NCI-H345 treated with DMSO at 0.1 percent for 48 hours (cell line): ENCODE results near the gene ACVRL1.

Experiments
- DNase-seq: peaks from one replicate; lab custom pipeline; 2025; ENCODE audit not compliant: unreplicated experiment; lab: John Stamatoyannopoulos, UW

The ACVRL1 gene

DNA sequence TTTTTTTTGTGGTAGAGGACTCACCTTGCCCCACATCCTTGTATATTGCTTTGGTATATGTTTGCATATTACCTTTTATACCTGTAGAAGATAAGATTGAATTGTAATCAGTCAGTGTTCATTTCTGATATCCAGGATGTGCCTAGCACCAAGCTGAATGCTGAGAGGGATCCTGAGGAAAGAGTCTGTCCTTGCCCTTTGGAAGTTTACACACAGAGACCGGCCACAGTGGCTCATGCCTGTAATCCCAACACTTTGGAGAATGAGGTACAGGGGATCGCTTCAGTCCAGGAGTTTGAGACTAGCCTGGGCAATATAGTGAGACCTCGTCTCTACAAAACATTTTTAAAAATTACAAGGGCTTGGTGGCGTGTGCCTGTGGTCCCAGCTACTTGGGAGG lies 52.6 kb downstream of the ACVRL1 start:
- no peak for DNase-seq

DNA sequence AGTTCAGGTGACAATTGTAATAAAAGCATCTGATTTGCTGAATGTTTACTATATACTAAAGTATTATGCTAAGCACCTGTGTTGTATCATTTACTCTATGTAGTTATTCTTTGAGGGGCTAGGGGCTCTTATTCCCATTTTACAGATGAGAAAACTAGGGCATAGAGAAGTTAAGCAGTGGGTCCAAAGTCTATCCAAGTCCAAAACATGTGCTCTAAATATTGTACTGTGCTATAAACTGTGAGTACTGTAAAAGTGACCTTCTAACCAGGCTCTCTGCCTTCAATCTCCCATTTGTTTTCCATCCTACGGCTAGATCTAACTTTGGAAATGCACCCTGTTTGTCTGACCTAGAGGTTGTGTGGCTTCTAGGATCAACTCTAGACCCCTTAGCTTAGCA lies 53.2 kb downstream of the ACVRL1 start:
- no peak for DNase-seq

DNA sequence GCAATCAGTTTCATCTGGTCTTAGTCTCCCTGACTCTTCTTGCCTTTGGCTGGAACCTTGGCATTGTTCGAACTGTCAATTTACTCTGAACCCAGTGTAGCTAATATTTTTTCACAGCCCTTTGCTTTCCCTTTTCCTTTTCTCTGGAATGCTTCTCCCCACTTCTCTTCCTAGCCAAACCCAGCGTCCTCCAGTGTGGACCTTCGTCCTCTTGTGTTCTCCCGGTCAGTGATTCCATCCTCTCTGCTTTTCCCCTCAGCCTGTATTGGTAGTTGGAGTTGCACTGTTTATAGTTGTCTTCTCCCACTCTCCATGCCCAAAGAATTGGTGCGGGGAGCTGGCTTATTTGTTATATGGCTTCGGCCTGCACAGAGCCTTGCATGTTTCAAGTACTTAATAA lies 53.6 kb downstream of the ACVRL1 start:
- no peak for DNase-seq

DNA sequence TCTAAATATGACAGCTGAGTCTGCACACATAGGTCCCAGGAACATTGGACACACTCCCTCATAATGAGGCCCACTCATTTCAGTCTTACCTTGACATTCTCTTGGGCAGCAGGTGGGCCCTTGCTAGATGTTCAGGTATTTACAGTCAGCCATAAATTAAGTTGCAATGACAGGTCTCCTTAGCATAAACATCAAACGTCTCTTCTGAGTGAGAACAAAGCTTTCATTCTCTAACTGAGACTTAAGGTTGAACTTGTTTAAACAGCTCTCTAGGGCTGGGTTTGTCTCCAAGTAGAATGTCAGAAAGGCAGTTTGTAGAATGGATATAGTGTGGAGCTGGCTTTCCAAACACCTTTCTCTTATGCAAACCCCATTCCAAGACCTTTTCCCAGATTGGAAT lies 54.5 kb downstream of the ACVRL1 start:
- DNase-seq: no peak

DNA sequence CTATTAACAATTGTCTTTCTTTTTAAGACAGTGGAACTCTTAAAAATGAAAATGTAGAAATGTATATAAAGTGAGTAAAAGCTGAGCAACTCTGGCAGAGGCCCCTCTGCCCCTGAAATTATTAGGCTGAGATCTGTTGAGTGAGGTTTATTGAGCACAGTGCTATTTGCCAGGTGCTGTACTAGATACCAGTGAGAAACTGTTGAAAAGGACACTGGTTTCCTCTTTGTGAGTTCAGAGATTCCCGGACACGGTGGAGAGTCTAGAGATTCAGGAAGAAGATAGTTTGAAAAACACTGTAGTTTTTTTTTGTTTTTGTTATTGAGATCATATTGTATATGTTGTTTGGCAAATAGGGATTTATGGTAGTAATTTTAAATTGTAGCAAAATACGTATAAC lies 55.4 kb downstream of the ACVRL1 start:
- DNase-seq: no peak

DNA sequence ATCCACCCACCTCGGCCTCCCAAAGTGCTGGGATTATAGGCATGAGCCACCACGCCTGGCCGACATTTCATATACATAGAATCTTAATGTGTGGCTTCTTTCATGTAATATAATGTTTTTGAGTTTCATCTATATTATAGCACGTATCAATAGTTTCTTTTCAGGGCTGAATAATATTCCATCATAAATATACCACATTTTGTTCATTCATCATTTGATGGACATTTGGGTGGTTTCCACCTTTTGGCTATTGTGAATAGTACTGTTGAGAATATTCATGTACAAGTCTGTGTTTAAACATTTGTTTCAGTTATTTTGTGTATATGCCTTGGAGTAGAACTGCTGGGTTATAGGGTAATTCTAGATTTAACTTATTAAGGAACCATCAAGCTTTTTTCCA lies 56.2 kb downstream of the ACVRL1 start:
- DNase-seq: no peak

DNA sequence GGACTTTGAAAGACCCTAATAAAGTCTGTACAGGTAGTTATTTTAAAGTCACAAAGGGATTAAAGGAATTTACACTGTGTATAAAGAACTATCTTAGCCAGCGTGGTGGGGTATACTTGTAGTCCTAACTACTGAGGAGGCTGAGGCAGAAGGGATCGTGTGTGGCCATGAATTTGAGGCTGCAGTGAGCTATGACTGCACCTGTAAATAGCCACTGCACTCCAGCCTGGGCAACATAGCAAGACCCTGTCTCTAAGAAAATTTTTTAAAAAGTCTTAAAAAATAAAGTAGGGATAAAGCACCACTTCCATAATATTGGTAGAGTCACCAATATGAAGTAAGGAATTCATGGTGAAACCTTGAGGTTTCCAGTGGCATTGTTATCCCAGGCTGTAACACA lies 62.3 kb downstream of the ACVRL1 start:
- DNase-seq: no peak

DNA sequence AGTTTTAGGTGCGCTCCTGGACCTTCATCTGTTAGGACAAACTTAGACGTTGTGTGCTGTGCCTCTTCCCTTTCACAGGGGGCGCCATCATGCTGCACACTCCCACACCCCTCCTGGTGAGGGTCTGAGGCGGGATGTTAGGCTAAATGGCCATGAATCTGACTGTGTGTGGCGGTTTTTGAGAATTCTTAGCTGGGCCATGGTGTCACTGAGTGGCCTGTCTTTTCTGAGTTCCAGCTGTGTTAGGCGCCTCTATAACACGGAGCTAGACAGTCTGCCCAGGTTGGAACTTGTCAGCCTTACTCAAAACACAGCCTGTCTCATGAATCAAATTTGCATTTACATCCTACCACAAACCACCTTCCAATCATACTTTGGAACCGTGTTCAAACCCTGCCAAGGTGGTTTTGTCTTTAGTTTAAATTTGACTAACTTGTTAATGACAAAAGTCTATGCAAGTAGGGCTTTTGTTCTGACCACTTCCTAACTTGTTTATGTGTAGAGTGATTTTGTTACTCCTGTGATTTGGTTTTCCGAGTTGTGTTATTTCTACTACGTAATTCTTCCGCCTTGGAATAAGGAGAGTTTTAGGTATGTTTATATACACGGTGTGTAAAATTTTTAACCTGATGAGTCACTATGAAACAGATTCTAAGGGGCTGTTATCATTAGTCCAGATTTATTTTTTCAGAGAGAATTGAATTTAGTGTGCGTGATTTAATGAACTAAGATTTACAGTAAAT lies 63.8 kb downstream of the ACVRL1 start:
- no peak for DNase-seq

DNA sequence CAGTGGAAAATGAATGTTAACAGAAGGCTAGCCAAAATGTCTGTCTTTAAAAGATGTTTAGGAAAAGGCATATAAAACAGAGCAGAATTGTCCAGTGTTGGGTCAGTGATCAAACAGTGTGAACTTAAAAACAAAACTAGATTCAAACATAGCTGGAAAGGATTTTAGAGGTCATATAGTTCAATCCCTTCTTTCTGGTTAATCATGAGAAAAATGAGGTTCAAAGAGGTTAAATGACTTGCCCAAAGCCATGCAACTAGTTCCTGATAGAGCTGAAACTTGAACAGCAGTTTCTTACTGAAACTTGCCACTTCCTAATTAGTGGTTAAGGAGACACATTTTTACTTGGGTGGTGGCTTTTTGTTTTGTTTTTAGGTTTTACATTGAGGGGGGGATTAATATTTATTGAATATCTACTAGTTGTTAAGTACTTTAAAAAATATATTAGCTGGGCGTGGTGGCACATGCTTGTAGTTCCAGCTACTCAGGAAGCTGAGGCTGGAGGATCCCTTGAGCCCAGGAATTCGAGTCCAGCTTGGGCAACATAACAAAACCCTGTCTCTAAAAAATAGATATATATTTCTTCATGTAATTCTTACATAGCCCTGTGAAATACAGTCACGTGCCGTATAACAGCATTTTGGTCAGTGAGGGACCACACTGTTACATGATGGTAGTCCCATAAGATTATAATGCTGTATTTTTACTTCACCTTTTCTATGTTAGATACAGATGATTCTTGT lies 64.5 kb downstream of the ACVRL1 start:
- no peak for DNase-seq

DNA sequence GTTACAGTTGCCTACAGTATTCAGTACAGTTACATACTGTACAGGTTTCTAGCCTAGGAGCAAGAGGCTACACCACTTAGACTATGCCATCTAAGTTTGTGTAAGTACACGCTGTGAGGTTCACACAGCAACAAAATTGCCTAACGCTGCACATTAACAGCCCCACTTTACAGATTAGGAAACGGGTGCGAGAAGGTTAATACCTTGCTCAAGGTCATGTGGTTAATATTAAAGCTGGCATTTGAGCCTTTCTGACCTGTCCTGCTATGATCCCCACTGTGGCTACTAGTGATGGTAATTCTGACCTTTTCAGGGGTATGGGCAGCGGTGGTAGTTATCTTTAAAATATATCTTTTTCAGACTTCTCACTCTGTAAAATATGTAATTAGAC lies 65.1 kb downstream of the ACVRL1 start:
- DNase-seq: no peak

DNA sequence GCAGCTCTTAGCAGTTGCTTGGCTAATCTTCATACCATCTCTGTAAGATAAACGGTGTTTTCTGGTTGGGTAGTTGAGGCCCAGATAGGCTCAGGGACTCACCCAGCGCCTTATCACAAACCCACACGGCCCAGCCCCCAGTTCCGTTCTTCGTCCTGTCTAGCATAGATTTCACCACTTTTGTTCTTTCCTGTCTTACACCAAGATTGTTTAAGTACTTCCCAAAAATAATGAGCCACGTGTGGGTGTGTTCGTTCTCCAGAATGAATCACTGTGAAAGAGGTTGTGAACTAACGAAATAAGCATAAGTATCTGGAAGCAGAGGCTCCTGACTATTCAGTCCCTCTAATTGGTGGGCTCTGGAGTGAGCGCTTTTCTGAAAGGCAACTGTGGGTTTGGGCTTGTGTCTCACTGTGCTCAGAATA lies 65.6 kb downstream of the ACVRL1 start:
- no peak for DNase-seq
